GM06990 (cell line): ENCODE results near the gene FAM136A.
A peak's percentile ranks its signal among the peaks of the same experiment; 100 is the strongest.

Source experiments
- DNase-seq: peaks from one replicate; pipeline ENCODE4 v3.0.0-alpha.2; 2011; ENCODE audit not compliant: insufficient read length; ENCODE audit errors: extremely low read depth
- H3K27me3 ChIP-seq: replicated peaks from 2 replicates; pipeline ENCODE4 v1.6.0; 2011; ENCODE audit warnings: low read length; ENCODE audit not compliant: control insufficient read depth, insufficient read depth
- H3K36me3 ChIP-seq: 2 replicates; pipeline ENCODE4 v1.5.1; 2011; ENCODE audit warnings: low read length; ENCODE audit not compliant: control insufficient read depth, insufficient read depth
- H3K4me3 ChIP-seq: replicated peaks from 2 replicates; pipeline ENCODE4 v1.5.1; 2011; ENCODE audit warnings: low read depth, mild to moderate bottlenecking, control low read depth, low read length
- CTCF ChIP-seq: IDR thresholded peaks from 2 replicates; pipeline ENCODE4 v1.5.1; 2011; ENCODE audit warnings: low read length, control low read depth, mild to moderate bottlenecking, inconsistent platforms; ENCODE audit not compliant: insufficient read depth, poor library complexity, severe bottlenecking

Gene FAM136A

GRCh38 chr2:70258532-70258875 lies 43.4 kb downstream of the FAM136A start:
- Histone ChIP-seq H3K4me3 (peak overlapping the region; percentile 79), H3K27me3 (no peaks in the 10 kb centered on the region), H3K36me3 (no peaks in the 10 kb centered on the region; the same call in 1 of the 2 replicates)
- no peak for TF ChIP-seq CTCF
- no peak for DNase-seq

- Histone ChIP-seq H3K4me3 (no peak overlapping the region), H3K36me3 (no peaks in the 10 kb centered on the region; the same call in 1 of the 2 replicates), H3K27me3 (no peaks in the 10 kb centered on the region)
- DNase-seq, result no peak
- TF ChIP-seq CTCF, result no peak
Observed at GRCh38 chr2:70255637-70256314, 46.1 kb downstream of the FAM136A start.

- no peaks in the 10 kb centered on the region for H3K36me3 ChIP-seq
- no peak for TF ChIP-seq CTCF
- H3K4me3 ChIP-seq, result no peak overlapping the region
- H3K27me3 ChIP-seq, result no peaks in the 10 kb centered on the region
- no peak for DNase-seq
Observed at GRCh38 chr2:70250434-70250833, 51.4 kb downstream of the FAM136A start.

- Histone ChIP-seq H3K36me3 (no peaks in the 10 kb centered on the region; the same call in 1 of the 2 replicates), H3K4me3 (peak within 1 kb of the TSS; percentile 85), H3K27me3 (no peaks in the 10 kb centered on the region)
- DNase-seq, result peak; percentile 97
- no peak for TF ChIP-seq CTCF
Observed at GRCh38 chr2:70248181-70248847, 53.6 kb downstream of the FAM136A start, which contains the start of gene TIA1. Gene TIA1, minus strand, starts transcription at chr2:70248628. Its CDS starts 198 bp downstream, at chr2:70248430.

- Histone ChIP-seq H3K4me3 (peak overlapping the region; percentile 85), H3K27me3 (no peaks in the 10 kb centered on the region), H3K36me3 (no peaks in the 10 kb centered on the region; the same call in 1 of the 2 replicates)
- no peak for TF ChIP-seq CTCF
- DNase-seq, result no peak
Observed at GRCh38 chr2:70247364-70248180, 54.3 kb downstream of the FAM136A start.
